Lung (tissue), 12 donors: ENCODE measurements around the gene SRPK2. TPM values are rescaled to one million over a fixed set of nuclear protein-coding genes. Genes with fewer than 3 reads are reported as not detected.
"Not testable (repeated sequence)": the region's sequence is repeated elsewhere in the genome, so short reads cannot be mapped to it uniquely, and the experiment has no call there.

Source experiments
- ATAC-seq: fragments of 200-7000 bp; cut with Tn5 transposase; one replicate; pipeline ENCODE4 v1.9.1; 2020; ENCODE audit warnings: moderate number of reproducible peaks; ENCODE audit not compliant: insufficient read depth, low FRiP score
- DNase-seq, 3 donors: peaks; one replicate each; pipeline ENCODE4 v3.0.0-alpha.2; 2013 to 2017
- H3K27ac ChIP-seq, 2 donors: one replicate each; pipeline ENCODE4 v1.5.1; 2013; ENCODE audit warnings: mild to moderate bottlenecking in 2 of 2, moderate library complexity in 2 of 2, control low read depth in 1 of 2, inconsistent platforms in 1 of 2, low read depth in 1 of 2, low read length in 1 of 2
- H3K27me3 ChIP-seq, 3 donors: one replicate each; pipeline ENCODE4 v1.5.1; 2013; ENCODE audit warnings: low read length in 2 of 3; ENCODE audit not compliant: control insufficient read depth in 3 of 3, insufficient read depth in 3 of 3
- H3K36me3 ChIP-seq, 4 donors: one replicate each; pipeline ENCODE4 v1.5.1; 2013; ENCODE audit warnings: low read length in 4 of 4, mild to moderate bottlenecking in 1 of 4, moderate library complexity in 1 of 4; ENCODE audit not compliant: control insufficient read depth in 4 of 4, insufficient read depth in 4 of 4
- H3K4me1 ChIP-seq, 5 donors: one replicate each; pipeline ENCODE4 v1.5.1; 2013; ENCODE audit warnings: low read length in 5 of 5, mild to moderate bottlenecking in 2 of 5, moderate library complexity in 1 of 5; ENCODE audit not compliant: control insufficient read depth in 5 of 5, insufficient read depth in 5 of 5
- H3K4me3 ChIP-seq: one replicate; pipeline ENCODE4 v1.5.1; 2013; ENCODE audit warnings: mild to moderate bottlenecking, control low read depth, moderate library complexity
- H3K9ac ChIP-seq, 2 donors: one replicate each; pipeline ENCODE4 v1.5.1; 2013; ENCODE audit warnings: low read length in 2 of 2, control low read depth in 1 of 2; ENCODE audit not compliant: insufficient read depth in 1 of 2
- H3K9me3 ChIP-seq, 4 donors: one replicate each; pipeline ENCODE4 v1.5.1; 2013; ENCODE audit warnings: low read length in 3 of 4, mild to moderate bottlenecking in 1 of 4, moderate library complexity in 1 of 4; ENCODE audit not compliant: control insufficient read depth in 4 of 4, insufficient read depth in 3 of 4
- WGBS, 2 donors: extraction: QIAGEN DNeasy Blood & Tissue Kit; methylation state at CpG; one replicate each; pipeline ENCODE4 v1.1.7; 2013; 5-methylcytosine and 5-hydroxymethylcytosine counted together
- polyA plus RNA-seq, 2 donors: library from polyadenylated mRNA; stranded (reverse); fragments of 200-250 nt; gene quantifications; one replicate each; pipeline ENCODE4 v1.2.1, GENCODE V29; 2013
- total RNA-seq, 2 donors: library from RNA; depleted of rRNA in 1 of 2; stranded (reverse); fragments of >200 nt in 1 of 2; gene quantifications; one replicate each; pipeline ENCODE4 v1.2.1, GENCODE V29; 2014 to 2021
- TF ChIP-seq, protein P1 (sequence below): IDR thresholded peaks from 2 replicates; pipeline ENCODE4 v1.5.1; 2012; ENCODE audit warnings: mild to moderate bottlenecking; ENCODE audit errors: control extremely low read depth, extremely low read depth
- donor health status: control.
- donor health status: control.
- donor health status: Bipolar disorder and iron deficiency.
- donor health status: healthy.
- donor health status: DM: yes; HTN: yes; CAD: no.

SRPK2 gene
- total and polyA plus RNA-seq, 4 donors, result 10.8 to 71.2 (median 23.2) TPM

DNA sequence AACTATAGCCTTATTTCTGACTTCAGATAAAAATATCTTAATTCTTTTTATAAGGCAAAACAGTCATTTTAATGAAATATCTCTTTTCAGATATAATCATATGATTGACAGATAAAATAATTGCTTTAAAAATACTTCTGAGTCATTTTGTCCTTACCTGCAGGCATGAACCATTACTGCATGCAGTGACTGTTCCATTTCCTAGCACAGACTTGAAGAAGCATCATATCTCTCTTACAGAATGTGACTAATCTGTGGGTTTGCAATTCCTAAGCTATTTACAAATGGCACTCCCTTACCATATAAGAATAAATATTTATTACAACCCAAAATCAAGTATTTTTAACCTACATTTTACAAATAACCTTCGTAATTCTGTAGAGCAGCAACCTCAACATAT is 120.7 kb downstream of the SRPK2 start:
- peak overlapping the region in 1 of 2 donors; percentile 93 for H3K9ac ChIP-seq
- peak overlapping the region in 1 of 2 donors; percentile 92 for H3K27ac ChIP-seq
- 16 to 24% methylated on average over 1 of the region's 1 CpG for WGBS, 2 donors
- H3K4me3 ChIP-seq, result no peak overlapping the region
- ATAC-seq (peak; percentile 75), DNase-seq (peak in 1 of 3 donors; percentile 18)
- H3K36me3 ChIP-seq, result no peaks in the 10 kb centered on the region
- TF ChIP-seq, protein P1, sequence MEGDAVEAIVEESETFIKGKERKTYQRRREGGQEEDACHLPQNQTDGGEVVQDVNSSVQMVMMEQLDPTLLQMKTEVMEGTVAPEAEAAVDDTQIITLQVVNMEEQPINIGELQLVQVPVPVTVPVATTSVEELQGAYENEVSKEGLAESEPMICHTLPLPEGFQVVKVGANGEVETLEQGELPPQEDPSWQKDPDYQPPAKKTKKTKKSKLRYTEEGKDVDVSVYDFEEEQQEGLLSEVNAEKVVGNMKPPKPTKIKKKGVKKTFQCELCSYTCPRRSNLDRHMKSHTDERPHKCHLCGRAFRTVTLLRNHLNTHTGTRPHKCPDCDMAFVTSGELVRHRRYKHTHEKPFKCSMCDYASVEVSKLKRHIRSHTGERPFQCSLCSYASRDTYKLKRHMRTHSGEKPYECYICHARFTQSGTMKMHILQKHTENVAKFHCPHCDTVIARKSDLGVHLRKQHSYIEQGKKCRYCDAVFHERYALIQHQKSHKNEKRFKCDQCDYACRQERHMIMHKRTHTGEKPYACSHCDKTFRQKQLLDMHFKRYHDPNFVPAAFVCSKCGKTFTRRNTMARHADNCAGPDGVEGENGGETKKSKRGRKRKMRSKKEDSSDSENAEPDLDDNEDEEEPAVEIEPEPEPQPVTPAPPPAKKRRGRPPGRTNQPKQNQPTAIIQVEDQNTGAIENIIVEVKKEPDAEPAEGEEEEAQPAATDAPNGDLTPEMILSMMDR, result no peak
- H3K9me3 ChIP-seq, result no peaks in the 10 kb centered on the region
- H3K4me1 ChIP-seq, result peaks cover 0 to 32% (median 3%) of the 10 kb centered on the region in 5 donors
- no peaks in the 10 kb centered on the region for H3K27me3 ChIP-seq

DNA sequence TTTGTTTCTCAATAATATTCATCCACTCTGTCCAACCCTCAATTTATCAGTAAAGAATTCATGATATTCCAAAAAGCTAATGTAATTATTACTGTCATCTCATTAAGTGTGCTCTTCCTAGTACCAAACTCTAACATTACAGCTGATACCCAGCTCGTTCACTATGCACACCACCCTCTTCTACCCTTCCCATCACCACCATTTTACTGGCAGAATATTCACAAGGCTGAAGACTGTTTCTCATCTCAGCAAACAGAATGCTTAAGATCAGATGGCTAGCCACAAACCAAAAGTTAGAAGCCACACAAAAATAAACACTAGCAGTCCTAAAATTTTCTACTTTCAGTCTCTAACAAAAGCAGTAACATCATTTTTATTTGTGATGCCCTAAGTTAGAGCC is 121.5 kb downstream of the SRPK2 start:
- peak overlapping the region in 1 of 2 donors; percentile 45 for H3K27ac ChIP-seq
- no peaks in the 10 kb centered on the region for H3K9me3 ChIP-seq
- WGBS, 2 donors, result 36 to 42% methylated on average over 1 of the region's 1 CpG
- TF ChIP-seq, protein P1, result no peak
- no peaks in the 10 kb centered on the region for H3K27me3 ChIP-seq
- H3K4me1 ChIP-seq, result peaks cover 0 to 32% (median 3%) of the 10 kb centered on the region in 5 donors
- no peak overlapping the region for H3K4me3 ChIP-seq
- H3K36me3 ChIP-seq, result no peaks in the 10 kb centered on the region
- no peak for ATAC-seq
- peak overlapping the region in 1 of 2 donors; percentile 51 for H3K9ac ChIP-seq
- DNase-seq, result no peak

DNA sequence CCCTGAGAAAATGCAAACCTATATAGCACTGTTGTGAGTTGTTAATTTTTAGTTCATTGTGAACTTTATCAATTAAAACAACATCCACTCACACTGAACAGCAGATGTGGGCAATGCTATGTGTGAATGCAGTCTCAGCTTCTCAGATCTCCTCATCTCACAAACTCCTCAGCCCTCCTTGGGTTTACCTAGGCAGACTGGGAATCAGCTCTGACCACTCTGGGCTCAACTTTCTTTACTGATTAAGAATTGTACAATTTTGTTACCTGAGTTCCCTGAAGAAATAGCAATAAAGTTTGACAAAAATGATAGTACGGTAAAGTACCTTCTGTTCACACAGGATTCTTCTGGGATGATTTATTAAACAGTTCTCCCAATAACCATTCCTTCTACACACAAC is 124.0 kb downstream of the SRPK2 start:
- Histone ChIP-seq H3K4me3 (no peak overlapping the region), H3K27me3 (no peaks in the 10 kb centered on the region), H3K9ac (no peak overlapping the region), H3K27ac (no peak overlapping the region), H3K9me3 (no peaks in the 10 kb centered on the region), H3K4me1 (peaks cover 0 to 31% (median 3%) of the 10 kb centered on the region in 5 donors), H3K36me3 (no peaks in the 10 kb centered on the region)
- DNase-seq, result no peak
- 98 to 100% methylated on average over 1 of the region's 1 CpG for WGBS, 2 donors
- TF ChIP-seq, protein P1, result no peak
- no peak for ATAC-seq

DNA sequence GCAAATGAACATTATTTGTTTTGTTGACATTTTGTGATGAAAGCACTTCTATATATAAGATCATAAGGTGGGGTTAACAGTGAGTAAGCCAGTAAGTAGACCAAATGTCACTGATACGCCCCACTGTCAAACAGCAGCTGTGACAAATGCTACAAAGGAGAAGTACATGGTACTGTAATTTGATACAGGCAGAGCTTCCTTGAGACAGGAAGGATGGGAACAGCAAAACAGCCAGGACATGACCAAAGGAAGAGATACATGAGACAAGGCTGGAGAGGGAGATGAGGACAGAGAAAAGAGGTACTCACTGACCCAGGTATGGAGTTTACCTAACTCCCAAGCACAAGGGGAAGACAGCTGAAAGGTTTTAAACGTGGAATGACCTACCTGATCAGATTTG is 127.0 kb downstream of the SRPK2 start:
- 60 to 62% methylated on average over 2 of the region's 2 CpGs for WGBS, 2 donors
- DNase-seq (no peak), ATAC-seq (no peak)
- TF ChIP-seq, protein P1, result no peak
- H3K27me3 ChIP-seq, result no peaks in the 10 kb centered on the region
- no peak overlapping the region for H3K9ac ChIP-seq
- H3K27ac ChIP-seq, result no peak overlapping the region
- peaks cover 0 to 11% (median 3%) of the 10 kb centered on the region in 5 donors for H3K4me1 ChIP-seq
- no peaks in the 10 kb centered on the region for H3K36me3 ChIP-seq
- no peaks in the 10 kb centered on the region for H3K9me3 ChIP-seq
- no peak overlapping the region for H3K4me3 ChIP-seq

DNA sequence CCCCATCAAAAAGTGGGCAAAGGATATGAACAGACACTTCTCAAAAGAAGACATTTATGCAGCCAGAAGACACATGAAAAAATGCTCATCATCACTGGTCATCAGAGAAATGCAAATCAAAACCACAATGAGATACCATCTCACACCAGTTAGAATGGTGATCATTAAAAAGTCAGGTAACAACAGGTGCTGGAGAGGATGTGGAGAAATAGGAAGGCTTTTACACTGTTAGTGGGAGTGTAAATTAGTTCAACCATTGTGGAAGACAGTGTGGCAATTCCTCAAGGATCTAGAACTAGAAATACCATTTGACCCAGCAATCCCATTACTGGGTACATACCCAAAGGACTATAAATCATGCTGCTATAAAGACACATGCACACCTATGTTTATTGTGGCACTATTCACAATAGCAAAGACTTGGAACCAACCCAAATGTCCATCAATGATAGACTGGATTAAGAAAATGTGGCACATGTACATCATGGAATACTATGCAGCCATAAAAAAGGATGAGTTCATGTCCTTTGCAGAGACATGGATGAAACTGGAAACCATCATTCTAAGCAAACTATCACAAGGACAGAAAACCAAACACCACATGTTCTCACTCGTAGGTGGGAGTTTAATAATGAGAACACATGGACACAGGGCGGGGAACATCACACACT is 128.4 kb downstream of the SRPK2 start:
- ATAC-seq, H3K4me3 ChIP-seq, H3K27me3 ChIP-seq, H3K36me3 ChIP-seq, H3K9ac ChIP-seq, DNase-seq, H3K27ac ChIP-seq, H3K9me3 ChIP-seq: not testable (repeated sequence)
- peaks cover 0 to 13% (median 0%) of the 10 kb centered on the region in 5 donors for H3K4me1 ChIP-seq
- WGBS, 2 donors, result 96 to 100% methylated on average over 2 of the region's 2 CpGs
